ENCODE measurements around the gene PRDM12. TPM values are rescaled to one million over a fixed set of nuclear protein-coding genes. Genes with fewer than 3 reads are reported as not detected.

Gene PRDM12
- total RNA-seq, 1 donor from 2014 or later = not detected

GRCh38 chr9:130627051-130627450 lies 37.3 kb upstream of the PRDM12 start:
- Histone ChIP-seq H3K9me3 (no peaks in the 10 kb centered on the region), H3K36me3 (peaks cover 79 to 100% of the 10 kb centered on the region in 2 donors), H3K4me1 (no peaks in the 10 kb centered on the region), H3K27me3 (no peaks in the 10 kb centered on the region), H3K4me3 (no peak overlapping the region), H3K27ac (no peak overlapping the region)
- TF ChIP-seq CTCF (IDR thresholded peaks at IDR 0.05) = no peak
- intact Hi-C loops (cut with DNase I) = no loop called here
- no peak for DNase-seq (ENCODE audit: low spot score in 2 of 2)

GRCh38 chr9:130627896-130628792 lies 36.2 kb upstream of the PRDM12 start:
- Histone ChIP-seq H3K4me3 (no peak overlapping the region), H3K27me3 (no peaks in the 10 kb centered on the region), H3K9me3 (no peaks in the 10 kb centered on the region), H3K36me3 (peaks cover 89 to 99% of the 10 kb centered on the region in 2 donors), H3K27ac (no peak overlapping the region), H3K4me1 (no peaks in the 10 kb centered on the region)
- no peak for DNase-seq (ENCODE audit: low spot score in 2 of 2)
- no peak for TF ChIP-seq CTCF (IDR thresholded peaks at IDR 0.05)
- intact Hi-C loops (cut with DNase I) = no loop called here

- Histone ChIP-seq H3K36me3 (peaks cover 90 to 97% of the 10 kb centered on the region in 2 donors), H3K4me3 (no peak overlapping the region), H3K27me3 (no peaks in the 10 kb centered on the region), H3K9me3 (no peaks in the 10 kb centered on the region), H3K27ac (no peak overlapping the region), H3K4me1 (no peaks in the 10 kb centered on the region)
- DNase-seq (ENCODE audit: low spot score in 2 of 2) = no peak
- no peak for TF ChIP-seq CTCF (IDR thresholded peaks at IDR 0.05)
- intact Hi-C loops (cut with DNase I) = no loop called here
Observed at GRCh38 chr9:130629443-130630070, 34.8 kb upstream of the PRDM12 start.

GRCh38 chr9:130630071-130630450 lies 34.3 kb upstream of the PRDM12 start:
- Histone ChIP-seq H3K4me1 (no peaks in the 10 kb centered on the region), H3K9me3 (no peaks in the 10 kb centered on the region), H3K27me3 (no peaks in the 10 kb centered on the region), H3K27ac (no peak overlapping the region), H3K4me3 (no peak overlapping the region), H3K36me3 (peaks cover 90 to 97% of the 10 kb centered on the region in 2 donors)
- no peak for DNase-seq (ENCODE audit: low spot score in 2 of 2)
- TF ChIP-seq CTCF (IDR thresholded peaks at IDR 0.05) = no peak
- intact Hi-C loops (cut with DNase I) = no loop called here

GRCh38 chr9:130630506-130631330 lies 33.7 kb upstream of the PRDM12 start:
- intact Hi-C loops (cut with DNase I) = no loop called here
- Histone ChIP-seq H3K27ac (no peak overlapping the region), H3K4me3 (no peak overlapping the region), H3K36me3 (peaks cover 90 to 97% of the 10 kb centered on the region in 2 donors), H3K9me3 (no peaks in the 10 kb centered on the region), H3K27me3 (no peaks in the 10 kb centered on the region), H3K4me1 (no peaks in the 10 kb centered on the region)
- no peak for DNase-seq (ENCODE audit: low spot score in 2 of 2)
- no peak for TF ChIP-seq CTCF (IDR thresholded peaks at IDR 0.05)

Data from ascending aorta (tissue), 2 donors.